HG03469 (cell line): ENCODE measurements around the gene ATF6.
"Not testable (repeated sequence)": the region's sequence is repeated elsewhere in the genome, so short reads cannot be mapped to it uniquely, and the experiment has no call there.

Experiments
- ATAC-seq: cut with Tn5 transposase; IDR thresholded peaks from one replicate; pipeline ENCODE4 v1.9.1; 2021; ENCODE audit warnings: mild to moderate bottlenecking, moderate library complexity, moderate number of reproducible peaks; ENCODE audit not compliant: unreplicated experiment

The ATF6 gene

DNA sequence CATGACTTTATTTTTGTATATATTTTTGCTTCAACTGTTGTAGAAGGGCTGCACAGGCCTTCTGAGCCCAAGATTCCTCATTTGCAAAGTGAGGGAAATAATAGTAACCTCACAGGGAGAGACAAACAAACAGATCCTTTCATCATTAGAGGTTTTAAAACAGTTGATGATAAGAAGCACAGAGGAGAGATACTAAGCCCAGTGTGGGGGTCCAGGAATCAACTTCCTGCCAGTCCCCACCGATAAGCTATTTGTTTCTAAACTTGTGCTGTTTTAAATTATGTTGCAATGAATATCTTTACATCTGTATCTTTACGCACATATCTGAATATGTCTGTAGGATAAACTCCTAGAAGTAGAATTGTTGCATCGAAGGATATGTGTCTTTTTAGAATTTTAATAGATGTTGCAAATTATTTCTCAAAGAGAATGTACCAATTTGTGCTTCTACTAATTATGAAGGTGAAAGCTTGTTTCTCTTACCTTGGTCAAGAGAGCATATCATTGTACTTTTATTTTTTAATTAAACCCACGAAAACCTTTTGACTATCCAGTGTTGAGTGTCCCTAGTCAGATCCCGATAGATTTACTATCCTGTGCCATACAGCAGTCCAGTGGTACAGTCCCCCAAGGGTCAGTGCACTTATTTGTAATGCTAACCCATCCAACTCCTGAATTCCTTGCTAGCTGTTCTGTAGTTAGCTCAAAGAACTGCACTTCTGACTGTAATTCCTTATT is 34.0 kb upstream of the ATF6 start:
- ATAC-seq = no peak

DNA sequence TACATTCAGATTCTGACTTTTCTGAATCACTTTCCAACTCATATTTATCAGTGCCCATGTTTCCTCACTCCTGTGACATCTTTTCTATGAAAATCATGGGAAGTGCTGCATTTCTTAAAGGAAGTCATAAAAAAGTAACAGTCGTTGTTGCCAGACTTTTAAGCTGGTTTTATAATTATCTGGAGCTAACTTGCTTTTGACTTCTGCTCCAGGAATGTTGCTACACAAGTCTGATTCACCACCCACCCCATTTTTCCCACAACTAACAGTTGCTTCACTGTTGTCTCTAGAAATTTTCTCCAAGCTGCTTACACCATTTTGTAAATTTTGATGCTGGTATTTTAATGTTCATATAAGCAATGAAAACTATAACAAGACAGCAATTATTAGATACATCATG is 32.6 kb upstream of the ATF6 start:
- no peak for ATAC-seq

DNA sequence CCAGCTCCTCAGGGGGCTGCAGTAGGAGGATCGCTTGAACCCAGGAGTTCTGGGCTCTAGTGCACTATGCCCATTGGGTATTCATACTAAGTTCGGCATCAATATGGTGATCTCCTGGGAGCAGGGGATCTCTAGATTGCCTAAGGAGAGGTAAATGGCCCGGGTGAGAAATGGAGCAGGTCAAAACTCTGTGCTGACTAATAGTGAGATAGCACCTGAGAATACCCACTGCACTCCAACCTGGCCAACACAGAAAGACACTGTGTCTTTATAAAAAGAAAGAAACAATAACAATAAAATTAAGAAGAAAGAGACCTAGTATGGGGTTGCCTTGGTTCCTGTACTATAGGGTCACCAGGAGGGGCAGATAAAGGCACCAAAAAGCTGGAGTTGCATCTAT is 30.3 kb upstream of the ATF6 start:
- no peak for ATAC-seq

DNA sequence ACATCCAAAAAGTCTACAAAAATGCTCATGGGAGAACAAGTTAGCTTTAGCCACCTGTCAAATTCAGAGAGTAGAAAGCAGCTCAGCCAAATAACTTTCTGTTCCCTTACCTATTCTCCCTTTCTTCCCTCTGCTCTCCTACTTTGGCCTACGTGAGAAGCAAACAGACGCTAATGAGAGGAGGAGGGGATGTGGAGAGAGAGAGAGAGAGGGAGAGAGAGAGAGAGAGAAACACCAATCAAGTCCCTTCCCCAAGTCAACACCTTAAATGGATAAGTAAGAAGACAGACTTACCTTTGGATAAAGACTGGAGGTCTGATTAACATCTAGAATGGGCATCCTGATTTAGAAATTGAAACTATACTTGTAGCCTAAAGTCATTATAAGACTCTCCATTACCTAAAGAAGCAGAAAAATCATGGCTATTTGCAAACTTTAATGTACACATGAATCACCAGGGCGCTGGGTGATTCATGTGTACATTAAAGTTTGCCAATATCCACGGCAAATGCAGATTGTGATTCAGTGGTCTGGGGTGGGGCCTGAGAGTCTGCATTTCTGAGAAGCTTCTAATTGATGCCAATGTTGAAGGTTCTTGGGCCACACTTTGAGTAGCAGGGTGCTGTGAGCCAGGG is 29.7 kb upstream of the ATF6 start:
- no peak for ATAC-seq

DNA sequence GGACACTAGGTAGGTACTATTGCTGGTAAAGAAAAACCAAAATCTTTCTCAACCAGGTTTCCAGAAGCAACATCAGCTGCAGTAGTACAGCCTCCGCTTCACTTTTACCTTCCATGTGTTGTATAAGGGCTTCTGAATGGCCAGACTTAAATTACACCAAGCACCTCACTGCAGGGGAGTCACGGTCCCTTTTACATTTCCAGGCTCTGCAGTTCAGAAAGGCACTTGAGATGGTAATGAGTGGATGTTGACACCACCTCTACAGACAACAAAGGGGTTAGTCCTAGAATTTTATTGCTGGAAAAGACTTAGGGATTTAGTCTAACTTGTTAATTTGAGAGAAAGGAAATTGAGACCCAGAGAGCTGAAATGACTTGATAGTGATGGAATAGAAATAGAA is 28.5 kb upstream of the ATF6 start:
- no peak for ATAC-seq

DNA sequence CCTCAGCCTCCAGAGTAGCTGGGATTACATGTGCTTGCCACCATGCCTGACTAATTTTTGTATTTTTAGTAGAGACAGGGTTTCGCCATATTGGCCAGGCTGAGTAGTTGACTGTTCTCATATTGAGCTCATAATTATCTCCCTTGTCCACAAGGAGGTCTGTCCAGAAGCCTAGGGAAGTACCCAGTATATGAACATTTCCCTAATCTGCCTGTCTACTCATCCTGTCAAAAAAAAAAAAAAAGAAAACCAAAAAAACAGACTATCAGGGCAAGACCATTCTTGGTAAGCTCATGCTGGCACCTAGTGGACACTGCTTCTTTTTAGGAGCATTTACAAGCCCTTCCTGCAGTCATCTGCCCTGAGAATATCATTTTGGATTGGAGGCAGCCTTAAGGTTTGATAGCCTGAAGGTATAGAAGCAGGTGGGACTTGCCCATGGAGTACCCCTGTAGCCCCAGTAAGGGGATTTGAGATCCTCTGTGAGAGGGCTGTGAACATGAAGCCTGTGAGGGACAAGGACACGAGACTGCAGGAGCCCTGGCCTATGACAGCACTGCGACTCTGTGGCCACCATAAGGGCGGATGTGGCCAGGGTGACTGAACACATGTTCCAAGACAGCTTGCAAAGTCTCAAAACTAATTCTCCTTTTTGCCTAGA is 27.4 kb upstream of the ATF6 start:
- peak; percentile 39 for ATAC-seq

DNA sequence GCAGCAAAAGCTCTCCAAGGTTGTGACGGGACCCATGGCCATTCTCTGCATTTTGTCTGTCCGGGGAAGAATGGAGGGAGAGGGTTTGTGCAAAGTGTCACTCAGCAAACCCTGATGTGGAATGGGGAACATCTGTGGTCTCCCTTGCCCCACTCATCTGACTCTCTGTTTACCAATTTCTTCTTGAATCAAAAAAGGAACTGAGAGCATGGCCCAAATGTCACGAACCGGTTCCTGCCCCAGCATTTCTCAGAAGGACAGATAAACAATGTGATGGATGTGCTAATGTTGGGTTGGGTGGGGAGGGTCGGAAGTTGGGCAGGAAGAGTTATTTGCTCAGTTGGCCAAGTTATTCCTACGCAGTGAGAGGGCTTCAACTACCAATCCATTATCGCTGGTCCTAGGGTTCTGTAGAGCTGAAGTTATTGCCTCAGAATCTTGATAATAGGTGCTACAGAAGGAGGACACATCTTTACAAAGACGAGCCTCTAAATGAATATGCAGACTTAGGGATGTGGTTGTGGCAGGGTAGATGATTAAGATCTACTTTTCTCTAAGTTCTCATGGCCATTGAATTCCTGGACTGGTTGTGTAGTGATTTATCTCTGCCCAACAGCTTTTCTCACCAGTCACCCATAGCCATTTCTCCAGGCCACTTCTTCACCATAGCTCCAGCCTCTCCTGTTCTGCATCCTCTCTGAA is 26.1 kb upstream of the ATF6 start:
- ATAC-seq = no peak

DNA sequence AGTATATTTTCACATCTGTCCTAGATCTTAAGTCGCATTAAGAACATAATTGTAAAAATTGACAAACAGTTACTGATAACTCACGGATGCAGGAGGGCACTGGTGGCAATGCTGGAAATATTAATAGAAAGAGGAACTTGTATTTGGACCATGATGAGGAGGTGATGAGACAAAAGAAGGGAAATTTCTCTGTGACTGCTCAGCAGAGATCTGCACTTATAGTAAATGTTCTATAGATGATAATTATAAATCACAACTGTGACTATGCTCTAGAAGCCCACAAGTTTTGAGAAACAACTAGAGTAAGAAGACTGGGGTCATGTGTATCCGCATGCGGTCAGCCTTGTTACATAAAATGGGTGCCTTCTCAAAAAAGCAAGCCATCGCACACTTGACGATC is 25.2 kb upstream of the ATF6 start:
- ATAC-seq = no peak

DNA sequence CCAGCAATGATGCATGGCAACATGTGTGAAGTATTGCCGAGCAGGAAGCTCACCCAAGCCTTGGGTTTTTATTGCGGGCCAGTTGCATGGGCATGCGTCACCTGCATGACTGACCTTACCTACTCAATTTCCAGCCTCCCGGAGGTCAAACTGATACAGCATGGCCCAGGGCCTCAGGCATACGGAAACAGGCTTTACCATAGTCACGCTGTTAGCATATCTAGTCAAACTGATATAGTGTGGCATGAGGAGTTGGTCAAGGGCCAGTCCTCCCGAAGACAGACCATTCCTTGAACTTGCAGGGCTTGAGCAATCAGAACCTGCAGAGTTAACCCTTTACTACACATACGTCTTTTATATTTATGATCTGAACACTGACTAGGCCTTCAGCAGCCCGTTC is 22.9 kb upstream of the ATF6 start:
- ATAC-seq = no peak

DNA sequence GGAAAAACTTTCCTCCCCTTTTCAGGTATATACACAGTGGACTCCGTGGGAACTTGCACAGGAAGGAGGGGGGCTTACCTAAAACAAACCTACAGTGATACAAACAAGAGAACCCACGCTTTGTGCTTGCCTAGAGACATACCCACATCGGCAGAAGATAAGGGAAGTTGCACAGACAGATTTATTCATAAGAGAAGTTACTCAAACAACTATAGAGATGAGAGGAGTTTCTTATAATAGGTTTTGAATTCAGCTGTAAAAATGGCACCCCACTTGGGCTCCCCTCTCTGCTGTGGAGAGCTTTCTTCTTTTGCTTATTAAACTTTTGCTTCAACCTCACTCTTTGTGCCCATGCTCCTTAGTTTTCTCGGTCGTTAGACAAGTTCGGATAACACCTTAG is 18.3 kb upstream of the ATF6 start:
- ATAC-seq = no peak

DNA sequence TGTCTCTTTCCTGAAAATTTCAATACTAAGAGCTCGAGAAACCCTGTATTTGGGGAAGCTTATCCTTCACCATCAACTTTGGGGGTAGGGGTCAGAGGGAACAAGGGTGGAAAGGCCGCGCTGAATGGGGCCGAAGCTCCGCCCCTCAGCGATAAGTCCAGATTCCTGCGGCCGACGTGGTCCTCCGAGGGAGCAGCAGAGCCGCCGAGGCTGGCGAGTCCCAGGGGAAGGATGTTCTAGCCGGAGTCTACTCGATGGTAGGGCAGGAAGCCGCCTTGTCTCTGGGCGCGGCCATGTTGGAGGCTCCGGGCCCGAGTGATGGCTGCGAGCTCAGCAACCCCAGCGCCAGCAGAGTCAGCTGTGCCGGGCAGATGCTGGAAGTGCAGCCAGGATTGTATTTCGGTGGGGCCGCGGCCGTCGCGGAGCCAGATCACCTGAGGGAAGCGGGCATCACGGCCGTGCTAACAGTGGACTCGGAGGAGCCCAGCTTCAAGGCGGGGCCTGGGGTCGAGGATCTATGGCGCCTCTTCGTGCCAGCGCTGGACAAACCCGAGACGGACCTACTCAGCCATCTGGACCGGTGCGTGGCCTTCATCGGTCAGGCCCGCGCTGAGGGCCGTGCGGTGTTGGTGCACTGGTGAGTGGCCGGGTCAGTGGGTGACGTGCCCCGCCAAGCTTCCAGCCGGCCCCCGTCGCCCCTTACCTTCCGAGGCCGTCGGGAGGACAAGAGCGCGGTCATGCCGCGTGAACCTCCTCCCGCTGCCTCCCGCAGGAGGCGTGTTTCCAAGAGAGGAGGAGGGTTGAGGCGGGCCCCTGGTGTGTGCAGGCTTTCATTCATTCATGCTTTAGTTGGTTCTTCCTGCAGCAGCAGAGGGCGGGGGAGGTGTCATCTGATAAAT is 16.4 kb upstream of the ATF6 start, which contains the start of gene DUSP12:
DUSP12 (plus strand) TSS at position 278 of the 899 bp plus-strand sequence; CDS start at position 294, 16 bp downstream.
- ATAC-seq = peak; percentile 84

DNA sequence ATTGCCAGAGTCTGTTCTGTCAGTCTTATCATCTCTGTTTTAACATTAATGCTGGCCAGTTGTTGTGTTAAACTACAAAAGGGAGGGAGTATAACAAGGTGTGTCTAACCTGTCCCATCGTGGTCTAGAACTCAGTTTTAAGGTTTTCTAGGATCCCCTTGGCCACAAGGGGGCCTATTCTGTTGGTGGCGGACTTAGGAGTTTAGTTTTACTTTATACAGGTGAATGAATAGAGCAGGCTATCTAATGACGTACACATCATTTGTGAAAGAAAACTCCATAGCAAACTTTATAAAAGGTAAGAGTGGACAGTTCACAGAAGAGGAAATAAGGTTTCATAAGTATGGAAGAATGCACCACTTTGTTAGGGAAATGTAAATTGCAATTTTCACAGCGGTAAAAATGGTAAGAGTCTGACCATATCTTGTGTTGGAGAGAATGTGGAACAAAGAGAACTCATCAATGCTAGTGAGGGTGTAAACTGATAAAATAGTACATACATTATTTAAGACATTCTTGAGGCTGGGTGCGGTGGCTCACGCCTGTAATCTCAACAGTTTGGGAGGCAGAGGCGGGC is 2.5 kb upstream of the ATF6 start:
- ATAC-seq = no peak

DNA sequence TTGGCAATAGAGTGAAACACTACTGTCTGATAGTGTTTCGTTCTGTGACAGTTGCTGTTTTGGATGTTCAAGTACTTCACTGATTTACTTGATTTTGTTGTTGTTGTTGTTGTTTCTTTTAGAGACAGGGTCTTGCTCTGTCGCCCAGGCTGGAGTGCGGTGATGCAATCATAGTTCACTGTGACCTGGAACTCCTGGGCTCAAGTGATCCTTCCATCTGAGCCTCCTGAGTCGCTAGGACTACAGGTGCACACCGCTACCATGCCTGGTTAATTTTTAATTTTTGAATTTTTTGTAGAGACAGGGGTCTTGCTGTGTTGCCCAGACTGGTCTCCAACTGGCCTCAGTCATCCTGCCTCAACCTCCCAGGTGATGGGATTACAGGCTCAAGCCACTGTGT is 2.3 kb downstream of the ATF6 start:
- ATAC-seq = no peak

DNA sequence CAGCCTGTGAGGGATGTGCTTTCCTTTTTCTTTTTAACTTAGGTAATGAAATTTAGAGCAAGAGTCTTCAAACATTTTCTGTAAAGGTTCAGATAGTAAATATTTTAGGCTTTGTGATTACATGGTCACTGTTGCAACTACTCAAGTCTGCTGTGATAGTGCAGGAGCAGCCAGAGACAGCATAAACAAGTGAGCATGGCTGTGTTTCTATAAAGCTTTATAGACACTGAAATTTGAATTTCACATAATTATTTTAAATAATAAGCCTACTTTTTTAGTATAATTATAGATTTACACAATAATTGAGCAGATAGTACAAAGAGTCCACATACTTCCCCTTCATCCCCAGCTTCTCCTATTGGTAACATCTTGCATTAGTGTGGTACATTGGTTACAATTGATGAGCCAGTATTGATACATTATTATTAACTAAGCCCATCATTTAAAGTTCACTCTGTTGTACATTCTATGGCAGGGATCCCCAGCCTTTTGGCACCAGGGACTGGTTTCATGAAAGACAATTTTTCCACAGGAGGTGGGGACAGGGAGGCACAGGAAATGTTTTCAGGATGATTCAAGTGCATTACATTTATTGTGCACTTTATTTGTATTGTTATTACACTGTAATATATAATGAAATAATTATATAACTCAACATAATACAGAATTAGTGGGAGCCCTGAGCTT is 3.0 kb downstream of the ATF6 start:
- no peak for ATAC-seq

DNA sequence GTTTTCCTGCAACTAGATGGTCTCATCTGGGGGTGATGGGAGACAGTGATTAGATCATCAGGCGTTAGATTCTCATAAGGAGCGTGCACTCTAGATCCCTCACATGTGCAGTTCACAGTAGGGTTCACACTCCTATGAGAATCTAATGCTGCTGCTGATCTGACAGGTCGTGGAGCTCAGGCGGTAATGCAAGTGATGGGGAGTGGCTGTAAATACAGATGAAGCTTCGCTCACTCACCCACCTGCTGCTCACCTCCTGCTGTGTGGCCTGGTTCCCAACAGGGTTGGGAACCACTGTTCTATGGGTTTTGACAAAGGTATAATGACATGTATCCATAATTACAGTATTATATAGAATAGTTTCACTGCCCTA is 3.5 kb downstream of the ATF6 start:
- not testable (repeated sequence) for ATAC-seq

DNA sequence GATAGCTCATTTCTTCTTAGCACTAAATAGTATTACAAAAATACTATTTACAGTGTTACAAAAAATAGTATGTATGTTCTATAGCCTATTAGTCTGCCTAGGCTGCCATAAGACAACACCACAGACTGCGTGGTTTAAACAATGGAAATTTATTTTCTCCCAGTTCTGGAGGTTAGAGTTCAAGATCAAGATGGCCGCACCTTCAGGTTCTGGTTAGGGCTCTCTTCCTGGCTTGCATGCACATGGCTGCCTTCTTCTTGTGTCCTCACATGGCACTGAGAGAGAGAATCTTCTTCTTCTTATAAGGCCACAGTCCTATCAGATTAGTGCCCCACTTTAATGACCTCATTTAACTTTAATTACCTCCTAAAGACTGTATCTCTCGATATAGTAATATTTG is 4.1 kb downstream of the ATF6 start:
- ATAC-seq = no peak

DNA sequence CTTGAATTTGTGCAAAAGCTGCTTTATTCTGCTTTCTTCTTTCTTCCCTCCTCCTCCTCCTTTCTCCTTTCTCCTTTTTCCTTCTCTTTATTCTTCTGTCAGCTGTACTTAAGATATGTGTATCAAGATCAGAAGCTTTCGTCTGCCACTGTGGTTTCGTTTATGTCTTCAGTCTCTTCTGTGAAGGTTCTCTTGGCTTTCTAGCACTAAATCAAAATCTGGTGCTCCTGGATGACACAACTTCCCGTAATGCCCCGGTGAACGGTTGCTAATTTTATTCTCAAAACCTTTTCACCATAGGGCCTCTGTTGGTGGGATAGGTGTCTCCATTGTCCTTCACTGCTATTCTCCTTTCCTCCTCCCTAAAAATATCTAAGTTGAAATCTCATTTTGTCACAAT is 5.0 kb downstream of the ATF6 start:
- no peak for ATAC-seq

DNA sequence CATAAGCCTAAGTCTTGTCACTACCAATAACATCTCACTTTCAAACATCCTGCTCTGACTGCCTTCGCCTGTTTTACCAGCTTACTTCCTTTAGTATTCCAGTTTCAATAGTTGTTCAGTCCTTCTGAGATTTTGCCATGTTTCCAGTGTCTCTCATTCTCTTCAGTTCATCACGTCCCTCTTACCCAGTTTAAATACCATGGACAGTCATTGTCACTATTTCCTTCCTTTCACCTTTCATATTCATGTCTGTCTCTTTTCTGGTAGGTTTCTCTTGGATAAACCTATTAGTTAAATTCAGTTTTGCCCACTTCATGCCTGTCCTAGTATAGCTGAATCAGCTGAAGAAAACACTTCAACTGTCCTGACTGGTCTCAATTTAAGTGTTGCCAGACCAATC is 5.9 kb downstream of the ATF6 start:
- no peak for ATAC-seq

DNA sequence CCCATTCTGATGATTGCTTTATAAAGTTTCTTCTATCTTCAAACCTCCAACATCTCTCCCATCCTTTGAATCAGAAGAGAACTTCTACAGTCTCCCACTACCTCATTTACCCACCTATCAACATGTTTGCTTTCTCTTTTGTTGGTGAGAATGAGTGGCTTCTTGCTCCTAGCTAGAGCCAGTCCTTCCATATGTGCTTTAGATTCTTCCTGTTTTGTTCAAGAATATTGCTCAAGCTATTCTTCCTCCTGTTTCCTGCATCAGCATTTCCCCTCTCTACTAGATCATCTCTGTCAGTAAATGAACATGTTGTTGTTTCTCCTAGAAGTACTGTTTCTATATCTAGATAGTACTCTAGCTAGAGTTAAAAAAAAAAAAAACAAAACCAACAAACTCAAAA is 6.3 kb downstream of the ATF6 start:
- no peak for ATAC-seq

DNA sequence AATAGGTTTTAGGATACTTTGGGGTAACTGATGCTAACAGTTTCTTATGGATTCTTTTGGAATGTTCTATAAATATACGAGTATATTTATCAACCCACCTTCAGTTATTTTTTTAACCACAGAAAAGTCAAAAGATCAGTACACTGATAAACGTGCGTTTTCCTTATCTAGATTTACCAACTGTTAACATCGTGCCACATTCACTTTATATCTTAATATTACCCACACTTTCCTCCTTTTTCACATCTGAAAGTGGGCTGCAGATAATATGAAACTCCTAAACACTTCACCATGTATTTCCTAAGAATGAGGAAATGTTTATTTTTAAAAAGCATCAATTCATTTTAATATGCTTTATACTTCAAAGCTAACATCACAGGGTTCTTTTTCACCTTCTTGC is 7.7 kb downstream of the ATF6 start:
- ATAC-seq = no peak
